ENCODE data around the gene CAMK2G. TPM values are rescaled to one million over a fixed set of nuclear protein-coding genes. Genes with fewer than 3 reads are reported as not detected.
A peak's percentile ranks its signal among the peaks of the same experiment; 100 is the strongest.

CAMK2G gene
- total RNA-seq, 4 donors from 2014 or later, result 48.6 to 67.5 (median 51.7) TPM

DNA sequence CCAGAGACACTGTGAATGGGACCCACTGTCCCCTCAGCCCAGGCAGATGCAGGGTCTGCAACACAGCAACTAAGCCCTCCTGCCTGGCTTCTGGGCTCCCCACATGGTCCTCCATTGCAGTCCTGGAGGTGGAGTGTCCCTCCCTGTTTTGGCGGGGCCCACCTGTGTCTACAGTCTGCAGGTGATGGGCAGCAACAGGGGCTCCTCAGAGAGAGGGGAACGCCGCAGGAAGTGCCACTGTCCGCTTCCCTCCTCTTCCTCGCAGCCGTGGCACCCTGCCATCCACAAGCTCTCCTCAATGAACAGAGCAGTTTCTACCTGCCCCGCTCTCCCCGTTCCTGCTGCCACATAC is 9.3 kb downstream of the CAMK2G start:
- no peak for DNase-seq
- Histone ChIP-seq H3K9me3 (no peaks in the 10 kb centered on the region), H3K4me1 (peaks cover 61 to 69% of the 10 kb centered on the region in 2 donors), H3K4me3 (no peak overlapping the region), H3K36me3 (no peaks in the 10 kb centered on the region), H3K27me3 (no peaks in the 10 kb centered on the region), H3K27ac (peak overlapping the region; percentile 4 to 93 (median 40))
- in situ Hi-C loops (cut with MboI; ENCODE audit: low sequenced_read_pairs in 4 of 4) (no loop called here), intact Hi-C loops (cut with DNase I; ENCODE audit: low total_unique reads) (no loop called here)
- no peak for ATAC-seq
- TF ChIP-seq POLR2A (IDR thresholded peaks at IDR 0.05), result no peak
- TF ChIP-seq, protein P1, sequence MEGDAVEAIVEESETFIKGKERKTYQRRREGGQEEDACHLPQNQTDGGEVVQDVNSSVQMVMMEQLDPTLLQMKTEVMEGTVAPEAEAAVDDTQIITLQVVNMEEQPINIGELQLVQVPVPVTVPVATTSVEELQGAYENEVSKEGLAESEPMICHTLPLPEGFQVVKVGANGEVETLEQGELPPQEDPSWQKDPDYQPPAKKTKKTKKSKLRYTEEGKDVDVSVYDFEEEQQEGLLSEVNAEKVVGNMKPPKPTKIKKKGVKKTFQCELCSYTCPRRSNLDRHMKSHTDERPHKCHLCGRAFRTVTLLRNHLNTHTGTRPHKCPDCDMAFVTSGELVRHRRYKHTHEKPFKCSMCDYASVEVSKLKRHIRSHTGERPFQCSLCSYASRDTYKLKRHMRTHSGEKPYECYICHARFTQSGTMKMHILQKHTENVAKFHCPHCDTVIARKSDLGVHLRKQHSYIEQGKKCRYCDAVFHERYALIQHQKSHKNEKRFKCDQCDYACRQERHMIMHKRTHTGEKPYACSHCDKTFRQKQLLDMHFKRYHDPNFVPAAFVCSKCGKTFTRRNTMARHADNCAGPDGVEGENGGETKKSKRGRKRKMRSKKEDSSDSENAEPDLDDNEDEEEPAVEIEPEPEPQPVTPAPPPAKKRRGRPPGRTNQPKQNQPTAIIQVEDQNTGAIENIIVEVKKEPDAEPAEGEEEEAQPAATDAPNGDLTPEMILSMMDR (IDR thresholded peaks at IDR 0.05 in 4 of 5, conservative IDR thresholded peaks at IDR 0.05 in 1 of 5), result no peak

DNA sequence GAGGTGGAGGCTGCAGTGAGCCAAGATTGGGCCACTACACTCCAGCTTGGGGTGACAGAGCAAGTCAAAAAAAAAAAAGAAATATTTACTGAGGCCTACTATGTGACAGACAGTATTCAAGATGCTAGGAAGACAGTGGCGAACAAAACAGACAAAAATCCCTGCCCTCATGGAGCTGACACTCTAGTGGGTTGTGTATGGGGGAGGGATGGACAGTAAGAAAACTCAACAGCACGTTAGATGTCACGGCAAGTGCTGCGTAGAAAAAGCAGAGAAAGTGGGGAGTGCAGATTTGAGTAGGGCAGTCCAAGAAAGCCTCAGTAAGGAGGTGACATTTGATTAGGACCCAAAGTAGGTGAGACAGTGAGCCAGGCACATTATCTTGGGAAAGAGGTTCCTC is 10.1 kb downstream of the CAMK2G start:
- in situ Hi-C loops (cut with MboI; ENCODE audit: low sequenced_read_pairs in 4 of 4) (no loop called here), intact Hi-C loops (cut with DNase I; ENCODE audit: low total_unique reads) (no loop called here)
- TF ChIP-seq, protein P1 (IDR thresholded peaks at IDR 0.05 in 4 of 5, conservative IDR thresholded peaks at IDR 0.05 in 1 of 5), result no peak
- no peak for TF ChIP-seq POLR2A (IDR thresholded peaks at IDR 0.05)
- Histone ChIP-seq H3K4me3 (no peak overlapping the region), H3K27ac (no peak overlapping the region), H3K9me3 (no peaks in the 10 kb centered on the region), H3K36me3 (no peaks in the 10 kb centered on the region), H3K4me1 (peaks cover 62 to 69% of the 10 kb centered on the region in 2 donors), H3K27me3 (no peaks in the 10 kb centered on the region)
- ATAC-seq (no peak), DNase-seq (no peak)

DNA sequence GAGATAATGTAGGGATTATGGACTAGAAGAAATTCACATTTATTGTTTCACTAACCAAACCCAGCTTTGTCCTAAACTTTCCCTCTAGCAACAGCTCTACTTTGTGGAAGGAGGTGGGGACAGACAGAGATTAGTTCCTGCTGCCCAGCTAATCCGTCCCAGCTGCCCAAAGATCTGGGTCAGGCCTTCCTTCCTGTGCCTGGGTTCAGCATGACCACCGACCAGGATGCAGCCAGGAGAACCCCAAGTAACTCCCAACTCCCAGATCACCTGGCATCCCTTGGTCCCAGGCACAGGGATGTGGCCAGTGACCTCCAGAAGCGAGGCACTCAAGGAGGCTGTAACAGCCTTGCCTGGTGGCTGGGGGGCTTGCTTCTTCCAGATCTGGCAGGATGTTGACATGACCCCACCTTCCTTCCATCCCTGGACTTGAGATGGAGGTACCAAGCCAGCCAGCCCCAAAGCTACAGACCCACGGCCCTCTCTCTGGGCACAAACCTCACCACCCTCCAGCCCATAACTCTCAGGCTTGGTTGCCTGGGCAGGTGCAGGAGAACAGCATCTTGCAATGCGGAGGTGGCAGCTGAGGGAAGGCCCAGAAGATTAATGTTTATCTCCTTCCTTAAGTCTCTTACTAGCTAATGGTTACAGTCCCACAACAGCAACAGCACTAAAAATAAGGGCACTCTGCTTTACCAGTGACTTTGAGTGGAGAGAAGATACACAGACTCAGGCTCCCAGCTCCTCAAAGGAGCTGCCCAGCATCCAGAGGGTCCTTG is 11.1 kb downstream of the CAMK2G start:
- Histone ChIP-seq H3K27me3 (no peaks in the 10 kb centered on the region), H3K4me1 (peaks cover 57 to 69% of the 10 kb centered on the region in 2 donors), H3K36me3 (no peaks in the 10 kb centered on the region), H3K27ac (no peak overlapping the region), H3K9me3 (no peaks in the 10 kb centered on the region), H3K4me3 (no peak overlapping the region)
- TF ChIP-seq, protein P1 (IDR thresholded peaks at IDR 0.05 in 4 of 5, conservative IDR thresholded peaks at IDR 0.05 in 1 of 5), result no peak
- TF ChIP-seq POLR2A (IDR thresholded peaks at IDR 0.05), result no peak
- DNase-seq (no peak), ATAC-seq (no peak)
- in situ Hi-C loops (cut with MboI; ENCODE audit: low sequenced_read_pairs in 4 of 4), result no loop called here
- intact Hi-C loops (cut with DNase I; ENCODE audit: low total_unique reads), result no loop called here

DNA sequence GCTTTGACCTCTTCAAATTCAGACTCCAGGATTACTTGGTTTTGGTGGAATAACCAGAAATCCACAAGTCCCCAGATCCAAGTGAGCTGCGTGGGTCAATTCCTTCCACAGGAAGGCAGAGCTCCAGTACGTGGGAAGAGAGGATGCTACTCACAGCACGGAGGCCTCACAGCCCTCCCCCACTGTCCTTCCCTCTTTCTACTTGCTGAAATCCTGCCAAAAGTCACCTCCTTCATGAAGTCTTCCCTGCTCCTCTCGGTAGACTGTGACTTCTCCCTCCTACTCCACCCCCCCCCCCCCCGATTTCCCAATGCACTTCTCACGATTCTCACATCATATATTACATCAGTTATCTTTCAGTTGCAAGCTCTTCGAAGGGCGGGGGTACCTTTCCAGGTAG is 12.3 kb downstream of the CAMK2G start:
- in situ Hi-C loops (cut with MboI; ENCODE audit: low sequenced_read_pairs in 4 of 4), result no loop called here
- no peak overlapping the region for H3K4me3 ChIP-seq
- no peak for DNase-seq
- H3K27me3 ChIP-seq, result no peaks in the 10 kb centered on the region
- no peaks in the 10 kb centered on the region for H3K9me3 ChIP-seq
- intact Hi-C loops (cut with DNase I; ENCODE audit: low total_unique reads), result no loop called here
- no peak for ATAC-seq
- peaks cover 57 to 69% of the 10 kb centered on the region in 2 donors for H3K4me1 ChIP-seq
- H3K36me3 ChIP-seq, result no peaks in the 10 kb centered on the region
- no peak overlapping the region for H3K27ac ChIP-seq
- no peak for TF ChIP-seq POLR2A (IDR thresholded peaks at IDR 0.05)
- TF ChIP-seq, protein P1 (IDR thresholded peaks at IDR 0.05 in 4 of 5, conservative IDR thresholded peaks at IDR 0.05 in 1 of 5), result no peak
